ENCODE measurements around the gene EPYC.
"Not testable (repeated sequence)": the region's sequence is repeated elsewhere in the genome, so short reads cannot be mapped to it uniquely, and the experiment has no call there.

EPYC gene

GRCh38 chr12:90990611-90991010 lies 14.2 kb downstream of the EPYC start:
- DNase-seq, result no peak

DNA sequence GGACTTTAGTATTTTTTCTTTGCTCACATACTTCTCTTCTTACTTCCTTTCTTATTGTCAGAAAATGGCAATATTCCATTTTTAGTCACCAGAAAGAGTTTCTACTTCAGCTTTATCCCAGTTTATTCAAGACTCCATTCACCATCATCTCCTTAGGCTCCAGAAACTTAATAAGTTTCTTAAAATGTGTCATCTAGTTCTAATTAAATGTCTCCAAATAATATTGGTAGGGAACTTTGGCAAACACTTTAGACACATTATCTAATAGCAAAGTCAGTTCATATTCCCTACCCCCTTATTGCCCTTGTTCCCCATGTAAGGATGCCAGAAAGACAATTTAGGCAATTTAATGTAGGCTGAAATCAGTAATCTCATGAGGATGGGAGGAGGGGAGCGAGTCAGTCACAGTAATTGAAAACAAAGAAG lies 15.1 kb downstream of the EPYC start:
- no peak for DNase-seq

DNA sequence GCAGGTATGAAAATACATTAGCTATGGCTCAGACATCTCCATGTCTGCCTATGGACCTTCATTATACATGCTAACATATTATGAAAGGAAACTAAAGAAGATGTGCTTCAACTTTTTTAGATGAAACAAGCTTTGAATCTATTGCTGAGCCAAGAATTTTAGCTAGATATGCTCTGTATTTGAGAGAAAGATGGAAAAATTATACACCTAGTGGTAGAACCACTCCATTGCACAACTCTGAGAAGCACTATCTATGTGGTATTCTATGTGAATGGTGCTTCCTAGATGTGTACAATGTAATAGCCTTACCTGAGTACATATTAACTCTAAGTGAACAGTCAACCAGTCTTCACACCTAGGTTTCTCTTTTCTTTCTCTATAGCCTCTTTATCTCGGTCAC lies 17.3 kb downstream of the EPYC start:
- no peak for DNase-seq

DNA sequence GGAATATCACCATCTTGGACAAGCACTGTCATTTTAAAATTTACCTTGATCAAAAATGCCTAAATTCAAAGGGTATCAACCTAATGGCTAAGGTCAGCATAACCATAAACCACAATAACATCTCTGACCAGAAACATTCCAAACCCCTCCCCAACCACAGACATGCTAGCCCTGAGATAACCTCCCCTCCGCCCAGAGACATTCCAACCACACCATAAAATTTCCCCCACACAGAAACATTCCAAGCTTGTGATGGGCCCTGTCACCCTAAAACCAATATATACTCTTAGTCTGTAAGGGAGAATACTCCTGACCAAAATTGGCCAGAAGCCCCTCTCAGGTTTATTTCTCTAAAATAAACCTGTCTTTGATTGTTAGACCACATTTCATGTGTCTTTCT lies 17.7 kb downstream of the EPYC start:
- DNase-seq, result no peak

- DNase-seq, result not testable (repeated sequence)
These were observed 19.4 kb downstream of the EPYC start for GRCh38 chr12:90985331-90985730.

DNA sequence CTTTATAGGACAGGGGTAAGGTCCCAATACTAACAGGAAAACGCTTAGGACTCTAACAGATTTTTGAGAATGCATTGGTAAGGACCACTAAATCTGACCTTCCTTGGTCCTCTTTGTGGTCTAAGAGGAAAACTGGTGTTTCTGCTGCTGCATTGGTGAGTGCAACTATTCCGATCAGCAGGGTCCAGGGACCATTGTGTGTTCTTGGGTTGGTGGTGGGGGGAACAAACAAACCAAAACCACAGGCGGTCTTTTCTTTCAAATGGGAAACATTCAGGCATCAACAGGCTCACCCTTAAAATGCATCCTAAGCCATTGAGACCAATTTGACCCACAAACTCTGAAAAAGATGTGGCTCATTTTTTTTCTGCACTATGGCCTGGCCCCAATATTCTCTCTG lies 20.7 kb downstream of the EPYC start:
- no peak for DNase-seq

DNA sequence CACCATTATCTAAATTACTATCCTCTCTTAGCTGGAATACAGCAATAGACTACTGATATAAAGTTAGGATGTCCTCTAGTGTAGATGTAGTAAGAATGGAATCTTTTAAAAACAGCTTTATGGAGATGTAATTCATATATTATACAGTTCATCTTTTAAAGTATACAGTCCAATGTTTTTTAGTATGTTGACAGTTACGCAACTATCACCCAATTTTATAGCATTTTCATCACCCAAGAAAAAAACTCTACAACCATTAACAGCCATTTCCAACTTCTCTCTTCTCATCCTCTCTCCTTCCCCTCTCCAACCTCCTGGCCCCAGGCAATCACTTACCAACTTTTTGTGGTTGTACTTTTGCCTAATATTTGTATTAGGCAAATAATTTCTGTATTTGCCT lies 22.6 kb downstream of the EPYC start:
- DNase-seq, result no peak

DNA sequence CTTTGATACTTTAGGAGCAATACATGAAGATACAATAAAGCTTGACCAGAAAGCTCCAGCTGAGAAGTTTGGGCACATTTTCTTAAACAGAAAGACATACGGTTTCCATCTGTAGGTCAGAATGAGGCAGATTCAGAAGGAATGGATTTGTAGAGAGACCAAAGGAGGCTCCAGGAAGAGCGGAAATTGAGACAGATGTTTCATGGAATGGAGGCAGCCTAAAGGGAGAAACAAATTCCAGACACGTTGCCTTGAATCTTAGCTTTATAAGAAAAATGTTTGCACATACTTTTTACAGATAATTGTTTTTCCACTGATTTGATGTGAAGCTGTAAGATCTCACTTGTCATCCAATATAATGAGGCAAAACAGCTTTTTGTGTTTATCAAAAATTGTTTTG lies 24.8 kb downstream of the EPYC start:
- DNase-seq, result no peak

DNA sequence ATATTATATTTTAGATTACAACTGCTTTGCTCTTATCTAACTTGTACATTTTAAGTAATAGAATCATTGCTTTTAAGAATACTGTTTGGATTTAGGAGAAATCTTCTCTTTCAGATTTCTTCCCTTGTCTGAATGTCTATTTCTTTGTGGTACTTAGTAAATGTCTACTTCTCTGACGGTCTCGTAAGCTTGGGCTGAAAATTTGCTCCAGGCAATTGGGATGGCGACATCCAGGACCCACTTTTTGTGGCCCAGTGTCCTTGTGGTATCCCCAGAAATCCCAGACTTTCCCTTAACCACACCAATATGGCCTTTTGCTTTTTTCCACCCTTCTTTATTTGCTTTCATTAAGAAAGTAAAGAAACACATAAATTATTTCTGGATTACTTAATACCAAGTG lies 25.8 kb downstream of the EPYC start:
- no peak for DNase-seq

DNA sequence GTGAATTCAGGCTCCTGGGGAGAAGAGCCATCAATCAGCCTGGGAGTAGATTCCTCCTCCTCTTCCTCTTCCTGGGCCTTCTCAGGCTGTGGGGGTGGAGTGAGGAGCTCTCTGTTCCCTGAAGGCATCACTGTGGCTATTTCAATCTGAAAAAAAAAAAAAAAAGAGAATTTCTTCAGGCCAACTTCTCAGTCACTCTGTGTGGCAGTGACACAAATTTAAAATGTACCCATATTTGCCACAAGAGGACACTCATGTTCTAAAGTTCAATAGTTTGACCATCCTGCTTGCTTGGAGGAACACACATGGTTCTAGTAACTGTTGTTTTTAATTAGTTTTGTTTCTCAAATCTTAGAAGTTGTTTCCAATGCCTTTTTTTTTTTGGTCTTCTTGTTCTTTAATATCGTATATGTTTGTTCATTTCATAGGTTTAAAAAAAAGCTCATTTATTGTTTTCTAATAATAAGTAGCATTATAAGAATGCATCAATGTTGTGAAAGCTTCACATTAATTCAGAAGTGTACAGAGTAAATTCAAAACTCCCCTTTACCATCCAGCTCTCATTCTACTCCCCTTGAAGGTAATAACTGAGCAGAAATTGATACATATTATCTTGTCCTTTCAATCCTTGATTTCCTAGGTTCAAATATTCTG lies 26.5 kb downstream of the EPYC start:
- DNase-seq, result peak; percentile 22

DNA sequence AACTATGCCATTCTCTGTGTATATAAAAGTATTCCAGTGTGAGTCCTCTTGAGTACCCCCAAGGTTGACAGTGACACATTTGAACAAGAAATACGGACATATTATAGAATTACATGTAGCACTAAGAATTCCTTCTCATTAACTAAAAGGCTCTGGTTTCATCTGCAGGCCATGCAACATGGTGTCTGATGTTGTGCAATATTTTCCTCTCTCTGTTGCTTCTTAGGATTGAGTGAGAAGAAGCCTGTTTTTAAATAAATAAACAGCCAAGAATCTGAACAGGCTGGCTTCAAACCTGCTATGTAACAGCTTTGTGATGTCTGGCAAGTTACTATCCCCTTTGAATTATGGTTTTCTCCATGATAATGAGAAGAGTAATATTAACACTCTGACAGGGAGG lies 27.5 kb downstream of the EPYC start:
- DNase-seq, result no peak

DNA sequence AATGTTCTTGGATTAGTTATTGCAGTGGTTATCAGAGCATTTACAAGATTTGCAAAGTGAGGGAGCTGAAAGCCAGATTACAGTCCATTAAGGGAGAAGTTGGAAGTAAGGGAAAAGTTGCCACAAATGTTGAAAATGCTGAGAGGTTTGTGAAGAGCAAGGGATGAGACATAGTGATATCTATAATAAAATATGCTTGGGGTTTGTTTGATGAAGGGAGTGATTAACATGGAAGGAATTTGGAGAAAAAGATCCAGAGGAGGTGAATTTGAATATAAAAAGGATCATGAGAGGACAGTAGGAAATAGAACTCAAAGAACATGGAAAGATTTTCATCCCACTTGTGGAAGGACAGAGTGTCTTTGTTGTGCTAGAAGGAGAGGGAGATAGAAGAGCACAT lies 30.5 kb downstream of the EPYC start:
- no peak for DNase-seq

- DNase-seq, result no peak
These were observed 32.5 kb downstream of the EPYC start for GRCh38 chr12:90972226-90972625.

DNA sequence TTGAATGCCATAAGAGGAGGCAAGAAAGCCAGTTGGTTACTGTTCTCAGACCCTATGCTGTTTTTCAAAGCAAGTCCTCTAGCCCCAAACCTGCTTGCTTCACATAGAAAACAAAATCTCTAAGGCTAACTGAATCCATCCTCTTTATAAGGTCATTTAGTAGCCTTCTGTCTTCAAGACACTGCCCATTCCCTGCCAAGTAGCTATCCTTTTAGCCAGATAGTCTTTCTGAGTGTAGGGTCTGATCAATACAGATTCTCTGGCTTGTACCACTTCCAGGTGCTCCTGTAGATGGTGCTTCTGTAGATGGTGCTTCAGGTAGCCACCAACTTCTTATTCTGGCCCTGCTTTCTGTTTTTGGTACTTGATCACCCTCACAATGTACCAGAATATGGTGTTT lies 33.9 kb downstream of the EPYC start:
- no peak for DNase-seq

DNA sequence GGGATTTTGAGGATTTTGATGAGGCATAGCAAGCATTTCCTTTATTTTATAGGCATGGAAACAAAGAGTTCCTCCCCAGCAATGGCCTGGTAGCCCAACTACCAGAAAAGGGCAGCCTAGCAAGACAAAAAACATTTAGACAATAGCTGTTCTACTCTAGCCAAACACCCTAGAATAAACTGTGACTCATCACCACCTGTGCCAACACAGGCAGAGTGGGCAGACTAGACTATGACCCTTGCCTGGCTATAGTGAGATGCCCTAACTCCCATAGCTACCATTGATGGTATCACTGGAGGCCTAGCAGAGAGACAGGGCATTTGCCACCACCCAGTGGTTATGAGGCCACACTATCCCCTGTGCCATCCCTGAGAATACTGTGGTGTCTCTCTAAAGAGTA lies 34.3 kb downstream of the EPYC start:
- no peak for DNase-seq

GRCh38 chr12:90969851-90970250 lies 34.9 kb downstream of the EPYC start:
- DNase-seq, result no peak

GRCh38 chr12:90969346-90969745 lies 35.4 kb downstream of the EPYC start:
- no peak for DNase-seq

- DNase-seq, result no peak
These were observed 39.6 kb downstream of the EPYC start for GRCh38 chr12:90965204-90965603.

DNA sequence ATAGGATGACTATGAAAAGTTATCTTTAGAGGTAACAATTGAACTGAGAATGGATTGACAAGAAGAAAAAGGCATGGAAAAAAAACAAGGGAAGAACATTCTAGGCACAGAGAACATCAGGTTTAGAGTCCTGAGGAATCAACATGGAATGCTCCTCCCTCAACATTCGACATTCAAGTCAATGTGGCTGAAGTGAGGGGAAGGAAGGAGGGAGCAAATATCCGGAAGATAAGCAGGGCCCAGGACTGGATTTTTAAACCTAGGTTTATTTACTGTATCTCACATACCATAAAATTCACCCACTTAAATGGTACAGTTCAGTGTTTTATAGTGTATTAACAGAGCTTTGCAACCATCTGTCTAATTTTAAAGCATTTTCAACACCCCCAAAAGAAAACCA lies 40.2 kb downstream of the EPYC start:
- DNase-seq, result no peak

GRCh38 chr12:90963946-90964345 lies 40.8 kb downstream of the EPYC start:
- DNase-seq, result no peak

- DNase-seq, result no peak
These were observed 43.6 kb downstream of the EPYC start for GRCh38 chr12:90961154-90961553.

DNA sequence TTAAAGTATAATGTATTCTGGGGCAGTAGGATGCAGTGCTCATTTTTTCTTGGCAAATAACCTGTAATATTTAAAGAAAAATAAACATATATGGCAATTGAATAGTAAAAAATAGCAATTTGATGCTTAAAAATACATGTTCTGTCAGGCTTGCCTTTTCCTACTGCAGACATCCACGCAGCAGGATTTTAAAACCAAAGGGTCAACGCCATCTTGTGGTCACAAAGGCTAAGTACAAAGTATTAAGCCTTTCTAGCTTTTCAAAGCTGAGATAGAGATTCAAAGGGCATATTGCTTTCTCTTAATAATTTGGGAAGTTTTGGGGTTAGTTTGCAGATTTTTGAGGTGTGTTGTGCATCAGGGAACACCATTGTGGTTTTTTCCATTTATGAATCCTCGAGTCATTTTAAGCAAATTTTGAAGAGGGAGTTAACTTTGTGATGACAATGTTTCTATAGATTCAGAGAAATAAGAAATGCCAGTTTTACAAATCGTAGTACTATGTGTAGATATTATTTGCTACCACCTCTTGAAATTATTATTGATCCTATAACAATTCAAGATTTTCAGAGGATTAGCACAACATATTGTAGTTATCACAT lies 45.1 kb downstream of the EPYC start:
- peak; percentile 10 for DNase-seq

- no peak for DNase-seq
These were observed 45.7 kb downstream of the EPYC start for GRCh38 chr12:90959032-90959431.

GRCh38 chr12:90958347-90958746 lies 46.4 kb downstream of the EPYC start:
- no peak for DNase-seq

GRCh38 chr12:90954921-90955320 lies 49.9 kb downstream of the EPYC start, which contains the start of gene CCER1:
CCER1 (minus strand) TSS chr12:90955176; CDS start chr12:90954742, 434 bp downstream.
- DNase-seq, result no peak

Data from NCI-H2171 (cell line).